Stimulated activated naive CD4-positive, alpha-beta T cell (primary cell): ENCODE measurements around the gene TMED7.

ENCODE experiments used
- DNase-seq, 6 experiments: peaks; one replicate each; lab custom pipeline; 2025; lab: John Stamatoyannopoulos, UW

The TMED7 gene

DNA sequence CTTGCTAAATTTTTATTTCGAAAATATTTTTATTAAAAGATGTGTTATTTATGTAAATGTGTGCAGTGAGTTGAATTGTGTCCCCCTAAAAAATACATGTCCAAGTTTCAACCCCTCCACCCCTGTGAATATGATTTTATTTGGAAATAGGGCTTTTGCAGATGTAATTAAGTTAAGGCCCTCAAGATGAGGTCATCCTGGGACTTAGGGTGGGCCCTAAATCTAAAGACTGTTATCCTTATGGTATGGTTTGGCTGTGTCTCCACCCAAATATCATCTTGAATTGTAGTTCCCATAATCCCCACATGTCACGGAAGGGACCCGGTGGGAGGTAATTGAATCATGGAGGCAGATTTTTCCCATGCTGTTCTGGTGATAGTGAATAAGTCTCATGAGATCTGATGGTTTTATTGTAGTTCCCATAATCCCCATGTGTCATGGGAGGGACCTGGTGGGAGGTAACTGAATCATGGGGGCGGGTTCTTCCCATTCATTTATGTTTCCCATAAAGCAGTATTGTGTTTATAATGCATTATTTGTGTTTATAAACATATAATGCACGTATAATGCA lies 1.5 kb upstream of the TMED7 start:
- DNase-seq = no peak

GRCh38 chr5:115626445-115626823 lies 598 bp upstream of the TMED7 start:
- no peak for DNase-seq

DNA sequence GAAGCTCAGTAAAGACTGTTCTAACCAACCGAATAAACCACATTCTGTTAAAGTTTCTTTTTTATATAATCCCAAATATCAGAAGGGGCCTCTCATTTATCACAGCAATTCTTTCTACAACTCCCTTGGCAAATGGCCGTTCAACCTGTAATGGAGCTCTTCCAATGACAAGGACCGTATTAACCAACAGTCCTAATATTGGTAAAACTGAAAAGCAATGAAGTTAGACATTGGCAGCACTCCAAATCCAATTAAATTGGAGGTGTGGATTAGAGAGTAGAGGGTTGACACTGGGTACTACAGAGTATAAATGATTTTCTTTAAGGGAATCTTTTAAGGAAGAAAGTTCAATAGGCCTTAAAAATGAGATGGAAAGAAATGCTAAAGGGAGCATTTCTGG lies 842 bp downstream of the TMED7 start:
- peak in 2 of 6 experiments; percentile 19 to 20 for DNase-seq

GRCh38 chr5:115623658-115624057 lies 2.2 kb downstream of the TMED7 start:
- no peak for DNase-seq

DNA sequence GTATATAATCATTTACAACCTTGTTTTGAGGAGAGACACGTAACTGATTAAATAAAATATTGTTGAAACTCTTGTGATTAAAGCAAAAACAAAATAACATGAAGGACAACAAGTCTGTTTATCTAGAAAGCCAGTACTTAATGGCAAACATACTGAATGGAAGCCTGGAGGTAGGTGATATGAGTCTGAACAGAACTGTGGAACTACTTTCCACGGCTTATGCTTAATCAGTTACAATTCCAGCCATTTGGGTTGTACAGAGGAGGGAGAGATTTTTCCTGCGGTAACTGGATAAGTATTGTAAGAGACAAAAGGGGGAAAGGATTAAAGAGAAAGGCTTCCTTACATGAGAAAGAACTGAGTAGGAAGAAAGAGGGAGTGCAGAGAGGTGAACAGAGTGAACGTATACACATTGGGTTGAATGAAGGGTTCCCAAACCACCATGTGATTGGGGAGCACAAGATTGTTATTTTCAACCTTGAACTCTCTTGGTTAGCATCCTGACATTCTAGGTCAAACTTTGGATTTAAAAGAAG lies 4.4 kb downstream of the TMED7 start:
- DNase-seq = no peak

GRCh38 chr5:115616892-115617291 lies 8.9 kb downstream of the TMED7 start:
- DNase-seq = no peak

DNA sequence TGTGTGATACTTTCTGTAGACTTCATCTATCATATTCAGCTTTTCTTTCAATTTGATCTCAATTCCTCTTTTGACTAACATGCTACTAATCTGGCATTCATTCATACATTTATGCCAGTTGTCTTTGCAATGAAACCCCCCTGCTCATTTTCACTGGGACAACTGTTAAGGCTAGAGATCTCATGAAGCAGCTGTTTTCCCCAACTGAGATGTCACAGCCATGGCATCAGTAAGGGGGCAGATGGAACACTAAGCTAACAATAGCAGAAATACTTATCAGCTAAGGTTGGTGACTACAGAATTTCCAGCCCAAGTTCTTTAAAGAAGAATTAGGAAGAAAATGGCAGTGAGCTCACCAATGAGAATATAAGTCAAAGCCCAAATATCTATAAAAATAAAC lies 9.4 kb downstream of the TMED7 start:
- DNase-seq = no peak

DNA sequence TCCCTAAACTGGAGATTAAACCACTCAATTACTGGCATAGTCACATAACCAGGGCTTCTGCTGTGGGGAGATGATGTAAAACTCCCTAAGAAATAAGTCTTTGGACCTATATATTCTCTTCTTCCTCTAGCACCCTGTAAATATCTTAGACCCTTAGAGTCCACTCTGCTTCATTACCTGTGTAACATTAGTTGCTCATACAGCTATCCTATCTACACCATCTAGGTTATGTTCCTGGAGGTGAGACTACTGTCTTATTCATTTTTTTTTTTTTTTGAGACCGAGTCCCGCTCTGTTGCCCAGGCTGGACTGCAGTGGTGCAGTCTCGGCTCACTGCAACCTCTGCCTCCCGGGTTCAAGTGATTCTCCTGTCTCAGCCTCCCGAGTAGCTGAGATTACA lies 14.0 kb downstream of the TMED7 start:
- DNase-seq = no peak

GRCh38 chr5:115607935-115608334 lies 17.9 kb downstream of the TMED7 start:
- DNase-seq = no peak

GRCh38 chr5:115605436-115605835 lies 20.4 kb downstream of the TMED7 start:
- DNase-seq = no peak

DNA sequence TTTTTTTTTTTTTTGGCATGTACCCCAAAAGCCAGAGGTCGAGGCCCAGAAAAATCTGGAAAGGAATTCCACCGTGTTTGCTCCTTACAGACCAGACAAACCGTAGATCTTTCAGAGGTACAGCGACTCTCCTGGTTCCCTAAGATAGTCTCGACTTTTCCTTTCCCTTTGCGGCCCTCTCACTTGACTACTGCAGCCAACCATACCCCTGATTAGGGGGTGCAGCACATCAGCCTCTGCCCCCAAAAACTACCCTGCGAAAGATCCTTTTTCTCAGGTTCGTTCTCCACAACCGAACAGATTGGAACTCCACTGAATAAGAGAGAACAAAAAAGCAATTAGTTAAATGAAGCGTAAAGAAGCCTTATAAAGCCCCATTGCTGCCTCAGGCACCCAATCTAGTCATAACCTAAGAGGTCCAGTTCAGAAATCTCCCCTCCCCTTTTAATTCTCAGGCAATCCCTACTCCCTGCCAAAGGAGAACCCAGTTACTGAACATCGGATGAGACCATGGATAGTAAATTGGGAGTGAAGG lies 23.2 kb downstream of the TMED7 start:
- no peak for DNase-seq

DNA sequence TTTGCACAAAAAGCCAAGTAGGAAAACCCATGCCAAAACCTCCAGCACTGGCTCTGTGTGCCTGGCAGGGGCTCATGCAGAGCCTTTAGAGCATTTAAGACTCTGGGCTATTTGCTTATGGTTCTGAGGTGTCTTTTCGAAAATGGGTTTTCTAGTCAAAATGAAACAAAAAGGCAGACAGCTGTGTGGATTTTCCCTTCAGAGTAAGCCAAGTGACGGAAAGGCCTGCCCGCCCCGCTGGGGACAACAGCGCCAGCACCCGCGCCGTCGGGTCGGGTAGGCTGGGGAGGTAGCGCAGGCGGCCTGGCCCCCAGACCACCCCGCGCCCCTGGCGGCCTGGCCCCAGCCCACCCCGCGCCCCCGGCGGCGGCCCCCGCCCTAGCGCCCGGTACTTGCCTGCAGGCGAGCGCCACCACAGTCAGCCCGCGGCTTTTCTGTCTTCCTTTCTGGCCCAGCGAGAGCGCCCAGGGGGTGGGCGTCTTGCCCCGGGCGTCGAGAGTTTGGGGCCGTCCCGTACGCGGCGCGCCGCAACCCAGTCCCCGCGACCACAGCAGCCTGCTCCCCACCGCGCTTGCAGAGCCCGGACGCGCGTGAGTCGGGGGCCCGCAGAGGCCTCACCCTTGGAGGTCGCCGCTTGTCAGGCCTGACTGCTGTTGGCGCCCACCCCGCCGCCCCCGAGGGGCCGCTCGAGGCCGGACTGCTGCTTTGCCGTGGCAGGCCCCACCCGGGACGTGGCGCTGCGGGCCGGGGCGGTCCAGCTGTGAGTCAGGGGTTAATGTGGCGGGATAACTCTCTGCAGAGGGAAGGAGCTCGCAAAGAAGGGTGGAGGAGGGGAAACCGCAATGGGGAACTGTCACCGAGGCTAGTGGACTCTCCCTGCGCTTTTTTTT lies 23.9 kb downstream of the TMED7 start, which contains the start of gene TICAM2:
Gene TICAM2, minus strand, starts transcription at position 779 of the 890 bp plus-strand sequence. CDS start 21,223 bp downstream, outside the sequence.
- peak; percentile 49 to 69 (median 50) for DNase-seq

DNA sequence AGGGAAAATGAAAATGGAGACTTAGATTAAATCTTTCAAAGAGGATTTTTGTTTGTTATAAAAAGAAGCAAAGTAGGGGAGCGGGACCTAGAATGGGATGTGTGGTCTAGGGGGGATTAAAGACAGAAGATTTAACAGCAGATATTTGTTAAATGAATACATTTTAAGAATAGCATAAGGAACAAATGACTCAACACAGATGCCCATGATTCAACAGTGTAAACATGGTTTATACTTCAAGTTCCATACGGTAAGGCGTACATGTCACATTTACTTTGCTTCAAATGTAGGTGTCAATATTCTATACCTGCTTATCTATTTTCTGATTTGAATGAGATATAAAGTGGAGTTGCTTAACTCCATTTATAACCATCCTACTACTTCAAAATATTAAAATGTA lies 25.1 kb downstream of the TMED7 start:
- DNase-seq = no peak

GRCh38 chr5:115599924-115600323 lies 25.9 kb downstream of the TMED7 start:
- no peak for DNase-seq

DNA sequence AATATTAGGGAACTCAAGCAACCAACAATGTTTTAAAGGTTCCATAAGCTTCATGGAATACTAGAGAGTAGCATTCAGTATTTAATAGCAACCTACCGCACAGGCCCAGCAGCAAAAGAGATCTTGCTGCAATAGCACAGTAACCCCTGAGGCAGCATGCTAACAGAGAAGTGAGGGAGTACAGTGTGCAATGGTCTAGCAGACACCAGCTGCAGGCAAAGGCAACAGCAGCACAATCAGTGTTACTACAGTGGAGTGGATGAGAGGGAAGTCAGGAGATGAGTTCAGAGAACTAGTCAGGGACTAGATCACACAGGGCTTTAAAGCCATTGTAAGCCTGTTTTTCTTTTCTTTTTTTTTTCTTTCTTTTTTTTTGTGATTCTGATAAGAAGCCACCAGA lies 26.3 kb downstream of the TMED7 start:
- no peak for DNase-seq

GRCh38 chr5:115594128-115595047 lies 31.4 kb downstream of the TMED7 start:
- DNase-seq = no peak

DNA sequence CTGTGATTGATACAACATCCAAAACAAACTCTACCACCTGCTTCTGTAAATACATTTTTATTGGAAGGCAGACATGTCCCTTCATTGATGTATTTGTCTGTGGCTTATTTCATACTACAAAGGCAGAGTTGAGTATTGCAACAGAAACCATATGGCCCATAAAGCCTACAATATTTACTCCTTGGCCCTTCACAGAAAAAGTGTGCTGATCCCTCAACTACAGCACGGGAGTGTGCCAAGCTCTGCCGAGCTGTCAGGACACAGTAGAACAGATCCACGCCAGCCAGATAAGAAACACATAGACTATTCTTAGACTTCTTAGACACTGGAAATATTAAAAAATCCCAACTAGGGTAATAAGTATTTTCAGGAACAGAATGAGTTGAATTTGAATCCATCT lies 36.8 kb downstream of the TMED7 start:
- DNase-seq = no peak

DNA sequence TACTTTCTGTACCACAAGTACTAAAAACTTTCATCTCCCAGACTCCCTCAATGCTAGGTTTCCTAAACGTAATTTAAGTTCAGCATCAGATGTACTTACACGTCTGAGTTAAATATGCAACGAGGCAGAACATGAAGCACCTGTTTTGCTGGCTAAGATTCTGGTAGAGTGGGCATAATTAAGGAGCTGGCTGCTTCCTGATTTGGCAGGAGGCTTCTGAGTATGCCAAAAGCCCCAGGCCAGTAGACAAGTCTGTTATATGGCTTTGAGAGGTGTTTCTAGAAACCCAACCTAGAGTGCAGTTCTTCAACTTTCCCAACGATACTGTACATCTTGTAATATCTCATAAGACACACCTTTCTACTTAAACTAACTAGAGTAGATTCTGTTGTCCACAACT lies 37.2 kb downstream of the TMED7 start:
- no peak for DNase-seq

DNA sequence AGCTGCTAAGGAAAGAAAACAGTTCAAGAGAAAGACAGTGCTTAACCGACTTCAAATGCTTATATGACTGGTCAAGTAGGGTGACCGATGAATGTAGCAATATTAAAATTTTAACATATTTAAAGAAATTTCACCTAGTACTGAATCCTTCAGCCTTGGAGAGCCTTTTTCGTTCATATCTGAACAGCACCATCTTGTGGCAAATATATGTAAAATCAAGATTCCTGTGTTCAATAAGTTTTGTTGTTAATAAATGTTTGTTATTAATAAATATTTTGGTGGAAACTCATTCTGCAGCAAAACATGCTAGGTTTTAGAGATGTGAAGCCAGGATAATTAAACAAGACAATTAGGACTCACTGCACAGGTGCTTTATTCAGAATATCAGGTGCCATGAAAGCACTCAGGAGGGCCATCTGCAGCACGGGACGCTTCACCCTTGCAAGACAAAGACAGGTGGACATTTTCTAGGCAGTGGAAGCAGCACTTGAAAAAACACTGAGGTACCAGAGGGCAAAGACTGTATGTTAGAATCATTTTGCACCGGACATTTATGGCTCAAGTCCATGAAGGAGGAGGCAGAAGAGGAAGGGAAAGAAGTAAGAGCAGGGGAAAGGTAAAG lies 39.2 kb downstream of the TMED7 start:
- peak in 2 of 6 experiments; percentile 22 to 41 for DNase-seq

- DNase-seq = no peak
These were observed 40.6 kb downstream of the TMED7 start for GRCh38 chr5:115585265-115585664.

DNA sequence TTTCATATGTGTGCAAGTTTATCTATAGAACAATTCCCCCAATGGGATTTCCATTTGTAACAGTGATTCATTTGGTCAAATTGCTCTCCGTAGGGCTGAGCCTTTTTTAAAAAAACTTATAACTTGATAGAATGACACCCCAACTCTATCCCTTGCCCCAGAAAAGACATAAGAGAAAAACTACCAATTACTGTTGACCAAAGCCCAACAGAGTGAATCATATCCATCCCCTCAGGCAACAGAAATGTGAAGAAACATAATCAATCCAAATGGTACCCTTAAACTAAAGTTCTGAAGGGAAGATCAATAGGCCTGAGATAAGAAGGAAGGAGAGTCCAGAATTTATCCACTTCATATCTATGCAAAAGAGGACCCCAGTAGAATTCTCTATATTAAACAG lies 41.3 kb downstream of the TMED7 start:
- DNase-seq = no peak
